ENCODE results near the gene ATG14. TPM values are rescaled to one million over a fixed set of nuclear protein-coding genes. Genes with fewer than 3 reads are reported as not detected.

ATG14 gene
- total and polyA plus RNA-seq, 7 donors, result 4.3 to 15.1 (median 7.9) TPM

DNA sequence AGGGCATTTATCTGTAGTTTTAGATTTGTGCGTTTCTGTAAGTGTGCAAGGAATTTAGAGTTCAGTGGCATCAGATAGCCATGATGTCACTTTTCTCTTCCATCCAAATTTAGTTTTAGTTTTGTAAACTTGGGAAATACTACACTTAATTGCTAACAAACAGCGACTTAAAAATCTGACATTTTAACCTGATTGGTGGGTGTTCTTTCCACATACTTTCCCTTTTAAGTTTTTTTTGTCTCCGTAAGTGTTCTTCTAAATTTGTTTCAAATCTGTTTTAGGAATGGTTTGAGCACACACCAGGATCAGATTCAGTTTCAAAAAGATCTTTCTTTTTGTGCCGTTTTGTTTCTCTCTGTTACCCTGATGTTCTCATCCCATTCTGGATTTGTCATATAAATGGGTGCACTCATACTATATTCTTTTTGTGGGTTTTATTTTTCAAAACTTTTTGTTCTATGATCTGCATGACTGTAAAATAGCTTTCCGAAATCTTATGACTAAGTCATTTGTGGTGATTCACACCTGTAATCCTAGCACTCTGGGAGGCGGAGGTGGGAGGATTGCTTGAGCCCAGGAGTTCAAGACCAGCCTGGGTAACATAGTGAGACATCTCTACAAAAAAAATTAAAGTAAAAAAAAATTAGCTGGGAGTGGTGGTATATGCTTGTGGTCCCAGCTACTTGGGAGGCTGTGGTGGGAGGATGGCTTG, 81.5 kb downstream of the ATG14 start:
- 51 to 63% (median 51%) methylated on average over 6 of the region's 6 CpGs for WGBS, 3 donors
- Histone ChIP-seq H3K27ac (no peak overlapping the region), H3K9me3 (no peaks in the 10 kb centered on the region), H3K27me3 (ENCODE audit: insufficient read depth in 3 of 3, low read length in 2 of 3) (no peaks in the 10 kb centered on the region), H3K4me3 (no peak overlapping the region), H3K36me3 (ENCODE audit: insufficient read depth in 1 of 2, low read depth in 1 of 2) (peaks cover 0 to 6% of the 10 kb centered on the region in 2 donors), H3K4me1 (peaks cover 68% of the 10 kb centered on the region)
- intact Hi-C loops (cut with DNase I), result no loop called here
- ATAC-seq (peak in 2 of 4 donors; percentile 40 to 51), DNase-seq (no peak)
- TF ChIP-seq, protein P1, sequence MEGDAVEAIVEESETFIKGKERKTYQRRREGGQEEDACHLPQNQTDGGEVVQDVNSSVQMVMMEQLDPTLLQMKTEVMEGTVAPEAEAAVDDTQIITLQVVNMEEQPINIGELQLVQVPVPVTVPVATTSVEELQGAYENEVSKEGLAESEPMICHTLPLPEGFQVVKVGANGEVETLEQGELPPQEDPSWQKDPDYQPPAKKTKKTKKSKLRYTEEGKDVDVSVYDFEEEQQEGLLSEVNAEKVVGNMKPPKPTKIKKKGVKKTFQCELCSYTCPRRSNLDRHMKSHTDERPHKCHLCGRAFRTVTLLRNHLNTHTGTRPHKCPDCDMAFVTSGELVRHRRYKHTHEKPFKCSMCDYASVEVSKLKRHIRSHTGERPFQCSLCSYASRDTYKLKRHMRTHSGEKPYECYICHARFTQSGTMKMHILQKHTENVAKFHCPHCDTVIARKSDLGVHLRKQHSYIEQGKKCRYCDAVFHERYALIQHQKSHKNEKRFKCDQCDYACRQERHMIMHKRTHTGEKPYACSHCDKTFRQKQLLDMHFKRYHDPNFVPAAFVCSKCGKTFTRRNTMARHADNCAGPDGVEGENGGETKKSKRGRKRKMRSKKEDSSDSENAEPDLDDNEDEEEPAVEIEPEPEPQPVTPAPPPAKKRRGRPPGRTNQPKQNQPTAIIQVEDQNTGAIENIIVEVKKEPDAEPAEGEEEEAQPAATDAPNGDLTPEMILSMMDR (IDR thresholded peaks at IDR 0.05), result no peak

DNA sequence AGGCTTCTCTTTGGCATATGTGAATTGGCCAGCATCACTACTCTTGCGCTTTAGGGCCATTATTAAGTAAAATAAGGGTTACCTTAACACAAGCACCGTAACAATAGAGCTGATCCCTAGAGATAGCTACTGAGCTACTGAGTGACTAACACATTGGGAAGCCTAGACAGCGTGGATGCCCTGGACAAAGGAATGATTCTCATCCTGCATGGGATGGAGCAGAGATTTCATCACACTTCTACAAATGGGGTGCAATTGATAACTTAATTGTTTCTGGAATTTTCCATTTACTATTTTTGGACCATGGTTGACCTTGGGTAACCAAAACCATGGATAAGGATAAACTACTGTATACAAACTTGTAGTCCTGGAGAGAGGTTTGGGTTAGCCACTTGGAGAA, 83.3 kb downstream of the ATG14 start:
- H3K4me1 ChIP-seq, result peaks cover 53% of the 10 kb centered on the region

DNA sequence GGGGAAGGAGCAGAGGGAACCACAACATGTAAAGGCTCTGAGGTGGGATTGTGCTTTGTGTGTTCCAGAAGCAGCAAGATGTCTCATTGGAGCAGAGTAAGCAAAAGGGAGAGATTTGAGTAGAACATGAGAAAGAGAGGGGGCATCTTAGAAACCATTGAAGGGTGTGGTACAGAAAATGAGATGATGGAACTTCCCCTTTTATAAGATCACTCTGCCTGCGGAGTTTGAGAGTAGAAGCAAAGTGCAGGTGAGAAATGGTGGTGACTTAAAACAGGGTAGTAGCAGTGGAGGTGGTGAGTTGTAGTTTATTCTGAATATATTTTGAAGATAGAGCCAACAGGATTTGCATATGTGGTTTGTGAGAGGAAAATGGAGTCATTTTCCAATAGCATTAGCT, 84.5 kb downstream of the ATG14 start:
- H3K27me3 ChIP-seq (ENCODE audit: insufficient read depth in 3 of 3, low read length in 2 of 3), result no peaks in the 10 kb centered on the region
- H3K36me3 ChIP-seq (ENCODE audit: insufficient read depth in 1 of 2, low read depth in 1 of 2), result peaks cover 0 to 6% of the 10 kb centered on the region in 2 donors
- H3K9me3 ChIP-seq, result no peaks in the 10 kb centered on the region
- ATAC-seq, result no peak
- DNase-seq, result no peak
- H3K27ac ChIP-seq, result no peak overlapping the region
- intact Hi-C loops (cut with DNase I), result no loop called here
- H3K4me1 ChIP-seq, result peaks cover 42% of the 10 kb centered on the region
- H3K4me3 ChIP-seq, result no peak overlapping the region
- 71 to 95% (median 78%) methylated on average over 1 of the region's 1 CpG for WGBS, 3 donors
- TF ChIP-seq, protein P1 (IDR thresholded peaks at IDR 0.05), result no peak

More for the DNA sequence above, 83.3 kb downstream of the ATG14 start:
- Histone ChIP-seq H3K27me3 (ENCODE audit: insufficient read depth in 3 of 3, low read length in 2 of 3) (no peaks in the 10 kb centered on the region), H3K4me3 (no peak overlapping the region), H3K9me3 (no peaks in the 10 kb centered on the region), H3K27ac (no peak overlapping the region), H3K36me3 (ENCODE audit: insufficient read depth in 1 of 2, low read depth in 1 of 2) (peaks cover 0 to 6% of the 10 kb centered on the region in 2 donors)
- TF ChIP-seq, protein P1 (IDR thresholded peaks at IDR 0.05), result no peak
- ATAC-seq (peak in 3 of 4 donors; percentile 62 to 78 (median 74)), DNase-seq (no peak)
- WGBS, 3 donors, result 74 to 78% (median 74%) methylated on average over 3 of the region's 3 CpGs
- intact Hi-C loops (cut with DNase I), result no loop called here

DNA sequence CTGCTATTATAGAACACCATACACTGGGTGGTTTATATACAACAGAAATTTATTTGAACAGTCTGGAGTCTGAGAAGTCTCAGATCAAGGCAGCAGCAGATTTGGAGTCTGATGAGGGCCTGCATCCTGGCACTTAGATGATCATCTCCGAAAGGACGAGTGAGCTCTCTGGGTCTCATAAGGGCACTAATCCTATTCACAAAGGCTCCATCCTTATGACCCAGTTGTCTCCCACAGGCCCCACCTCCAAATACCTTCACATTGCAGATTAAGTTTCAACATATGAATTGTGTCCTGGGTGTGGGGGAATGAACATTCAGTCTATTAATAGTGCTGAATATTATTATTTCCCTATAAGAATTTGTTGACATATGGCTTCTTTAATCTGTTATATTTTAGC, 86.8 kb downstream of the ATG14 start:
- H3K9me3 ChIP-seq, result no peaks in the 10 kb centered on the region
- intact Hi-C loops (cut with DNase I), result no loop called here
- no peak overlapping the region for H3K4me3 ChIP-seq
- whole genome bisulfite sequencing, 3 donors, result 64 to 92% (median 64%) methylated on average over 2 of the region's 2 CpGs
- H3K36me3 ChIP-seq (ENCODE audit: insufficient read depth in 1 of 2, low read depth in 1 of 2), result peaks cover 4 to 11% of the 10 kb centered on the region in 2 donors
- ATAC-seq (no peak), DNase-seq (no peak)
- H3K4me1 ChIP-seq, result peaks cover 24% of the 10 kb centered on the region
- H3K27ac ChIP-seq, result no peak overlapping the region
- TF ChIP-seq, protein P1 (IDR thresholded peaks at IDR 0.05), result no peak
- H3K27me3 ChIP-seq (ENCODE audit: insufficient read depth in 3 of 3, low read length in 2 of 3), result no peaks in the 10 kb centered on the region

DNA sequence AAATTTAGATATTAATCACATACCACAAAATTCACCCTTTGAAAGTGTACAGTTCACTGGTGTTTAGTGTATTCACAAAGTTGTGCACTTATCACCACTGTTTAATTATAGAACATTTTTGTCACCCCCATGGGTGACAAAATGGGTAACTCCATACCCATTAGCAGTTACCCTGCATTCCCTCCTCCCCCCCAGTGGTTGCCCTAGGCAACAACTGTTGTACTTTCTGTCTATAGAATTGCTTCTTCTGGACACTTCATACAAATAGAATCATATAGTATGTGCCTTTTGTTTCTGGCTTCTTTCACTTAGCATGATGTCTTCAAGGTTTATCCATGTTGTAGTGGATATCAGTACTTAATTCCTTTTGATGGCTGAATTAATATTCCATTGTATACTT, 87.7 kb downstream of the ATG14 start:
- no peak for ATAC-seq
- DNase-seq, result no peak
- Histone ChIP-seq H3K4me3 (no peak overlapping the region), H3K9me3 (no peaks in the 10 kb centered on the region), H3K4me1 (peaks cover 15% of the 10 kb centered on the region), H3K27me3 (ENCODE audit: insufficient read depth in 3 of 3, low read length in 2 of 3) (no peaks in the 10 kb centered on the region), H3K36me3 (ENCODE audit: insufficient read depth in 1 of 2, low read depth in 1 of 2) (peaks cover 4 to 13% of the 10 kb centered on the region in 2 donors), H3K27ac (no peak overlapping the region)
- intact Hi-C loops (cut with DNase I), result no loop called here
- TF ChIP-seq, protein P1 (IDR thresholded peaks at IDR 0.05), result no peak

All from psoas muscle (tissue), 8 donors.